Nephron progenitor cell (in vitro differentiated cells): Measurements from ENCODE around the gene ITPRIP.

Experiments used
- DNase-seq: peaks from one replicate; pipeline ENCODE4 v3.0.0; 2021
- H3K27ac Mint-ChIP-seq: 2 replicates; pipeline ENCODE4 v1.8.0; 2021; ENCODE audit warnings: mild to moderate bottlenecking, moderate library complexity, mixed read lengths
- H3K27me3 Mint-ChIP-seq: 2 replicates; pipeline ENCODE4 v1.8.0; 2021; ENCODE audit warnings: mild to moderate bottlenecking, low read depth, mixed read lengths; ENCODE audit not compliant: poor library complexity
- H3K36me3 Mint-ChIP-seq: 2 replicates; pipeline ENCODE4 v1.8.0; 2021; ENCODE audit warnings: low read depth, mixed read lengths
- H3K4me1 Mint-ChIP-seq: 2 replicates; pipeline ENCODE4 v1.8.0; 2021; ENCODE audit warnings: mixed read lengths
- H3K4me3 Mint-ChIP-seq: 2 replicates; pipeline ENCODE4 v1.8.0; 2021; ENCODE audit warnings: mild to moderate bottlenecking, moderate library complexity, mixed read lengths
- H3K9me3 Mint-ChIP-seq: 2 replicates; pipeline ENCODE4 v1.8.0; 2021; ENCODE audit warnings: mild to moderate bottlenecking, moderate library complexity, mixed read lengths
- CTCF ChIP-seq: fragments of 200-600 bp; sonication (generic); IDR thresholded peaks from 2 replicates; pipeline ENCODE4 v1.5.0; 2021; ENCODE audit warnings: antibody characterized with exemption

The ITPRIP gene

GRCh38 chr10:104325436-104326435, 12.5 kb downstream of the ITPRIP start:
- Mint-ChIP-seq H3K4me3 (peak overlapping the region; percentile 5), H3K9me3 (no peaks in the 10 kb centered on the region), H3K27ac (no peak overlapping the region), H3K27me3 (no peaks in the 10 kb centered on the region), H3K36me3 (peaks cover 4% of the 10 kb centered on the region), H3K4me1 (peaks cover 85% of the 10 kb centered on the region)
- no peak for DNase-seq
- TF ChIP-seq CTCF, result no peak

DNA sequence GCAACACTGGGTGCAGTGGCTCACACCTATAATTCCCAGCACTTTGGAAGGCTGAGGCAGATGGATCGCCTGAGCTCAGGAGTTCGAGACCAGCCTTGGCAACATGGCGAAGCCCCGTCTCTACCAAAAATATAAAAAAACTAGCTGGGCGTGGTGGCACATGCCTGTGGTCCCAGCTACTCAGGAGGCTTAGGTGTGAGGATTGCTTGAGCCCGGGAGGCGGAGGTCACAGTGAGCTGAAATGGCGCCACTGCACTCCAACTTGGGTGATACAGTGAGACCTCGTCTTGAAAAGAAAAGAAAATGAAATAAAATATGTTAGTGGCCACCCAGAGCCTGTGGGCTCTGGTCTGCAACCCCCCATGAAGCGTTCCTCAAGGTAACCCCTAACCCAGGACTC, 13.3 kb downstream of the ITPRIP start:
- no peak overlapping the region for H3K4me3 Mint-ChIP-seq

DNA sequence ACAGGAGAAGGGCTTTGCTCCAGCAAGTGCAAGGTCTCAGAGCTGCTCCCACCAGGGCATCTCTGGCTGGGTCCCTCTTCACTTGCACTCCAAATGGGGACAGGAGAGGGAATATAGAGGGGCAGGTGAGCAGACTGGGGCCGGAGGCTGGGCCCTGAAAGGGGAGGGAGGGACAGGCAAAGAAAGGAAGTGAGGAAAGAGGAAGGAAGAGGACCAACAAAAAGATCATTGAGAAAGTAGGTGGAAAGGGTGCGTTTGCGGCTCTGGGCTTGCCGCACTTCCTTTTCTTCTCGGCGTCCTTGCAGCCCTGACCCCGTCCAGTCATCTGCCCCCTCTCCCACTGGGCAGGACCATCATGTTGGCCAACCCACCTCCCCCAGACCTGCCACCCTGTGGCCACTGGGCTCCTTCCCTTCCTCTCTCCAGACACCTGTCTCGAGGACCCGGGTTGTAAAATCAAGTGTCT, 14.0 kb downstream of the ITPRIP start:
- DNase-seq, result no peak
- no peaks in the 10 kb centered on the region for H3K9me3 Mint-ChIP-seq
- peaks cover 8% of the 10 kb centered on the region for H3K36me3 Mint-ChIP-seq
- H3K27ac Mint-ChIP-seq, result no peak overlapping the region
- H3K27me3 Mint-ChIP-seq, result no peaks in the 10 kb centered on the region
- H3K4me3 Mint-ChIP-seq, result no peak overlapping the region
- no peak for TF ChIP-seq CTCF
- peaks cover 82% of the 10 kb centered on the region for H3K4me1 Mint-ChIP-seq

More for the DNA sequence above, 13.3 kb downstream of the ITPRIP start:
- no peak for TF ChIP-seq CTCF
- no peak overlapping the region for H3K27ac Mint-ChIP-seq
- H3K36me3 Mint-ChIP-seq, result peaks cover 4% of the 10 kb centered on the region
- H3K27me3 Mint-ChIP-seq, result no peaks in the 10 kb centered on the region
- no peak for DNase-seq
- H3K4me1 Mint-ChIP-seq, result peaks cover 83% of the 10 kb centered on the region
- H3K9me3 Mint-ChIP-seq, result no peaks in the 10 kb centered on the region

DNA sequence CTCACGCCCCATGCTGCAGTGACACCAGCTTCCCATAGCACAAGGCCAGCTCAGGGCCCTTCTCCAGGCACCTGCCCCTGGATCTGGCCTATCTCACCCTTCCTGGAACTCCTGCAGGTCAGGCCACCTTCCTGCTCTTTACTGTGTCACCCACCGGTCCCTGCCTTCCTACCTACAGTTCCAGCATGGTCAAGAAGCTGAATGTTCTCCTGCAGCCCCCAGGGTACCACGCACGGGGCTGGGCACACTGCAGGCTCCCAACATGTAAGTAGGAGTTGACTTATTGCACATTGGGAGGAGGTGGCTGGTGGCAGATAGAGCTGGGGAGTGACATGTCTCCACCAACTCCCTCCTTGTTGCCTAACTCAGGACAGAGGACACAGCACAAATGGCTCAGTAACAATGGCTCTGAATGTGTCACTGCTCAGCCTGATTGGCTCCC, 14.5 kb downstream of the ITPRIP start:
- peaks cover 10% of the 10 kb centered on the region for H3K36me3 Mint-ChIP-seq
- H3K9me3 Mint-ChIP-seq, result no peaks in the 10 kb centered on the region
- no peak overlapping the region for H3K27ac Mint-ChIP-seq
- peaks cover 79% of the 10 kb centered on the region for H3K4me1 Mint-ChIP-seq
- no peak for TF ChIP-seq CTCF
- H3K27me3 Mint-ChIP-seq, result no peaks in the 10 kb centered on the region
- no peak for DNase-seq
- H3K4me3 Mint-ChIP-seq, result no peak overlapping the region

DNA sequence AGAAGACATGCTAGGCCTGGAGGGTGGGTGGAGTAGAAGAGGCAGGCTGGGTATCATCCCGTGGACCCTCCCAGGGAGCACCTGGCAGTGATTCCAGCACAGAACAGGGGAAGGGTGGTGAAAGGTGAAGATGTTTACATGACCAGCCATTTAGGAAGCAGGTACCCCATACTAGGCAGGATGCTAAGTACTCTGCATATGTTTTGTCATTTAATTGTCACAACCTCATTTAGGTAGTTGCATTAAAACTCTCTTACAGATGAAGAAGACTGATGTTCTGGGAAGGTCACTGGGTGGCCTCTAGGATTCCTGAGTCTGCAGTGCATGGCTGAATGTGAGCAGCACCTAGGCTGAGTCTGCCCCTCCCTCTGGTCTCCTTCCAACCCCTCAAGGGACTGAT, 15.2 kb downstream of the ITPRIP start:
- no peaks in the 10 kb centered on the region for H3K9me3 Mint-ChIP-seq
- no peak for DNase-seq
- H3K27ac Mint-ChIP-seq, result no peak overlapping the region
- peaks cover 17% of the 10 kb centered on the region for H3K36me3 Mint-ChIP-seq
- H3K27me3 Mint-ChIP-seq, result no peaks in the 10 kb centered on the region
- TF ChIP-seq CTCF, result no peak
- no peak overlapping the region for H3K4me3 Mint-ChIP-seq
- peaks cover 72% of the 10 kb centered on the region for H3K4me1 Mint-ChIP-seq
